CD14-positive monocyte (primary cell): ENCODE data around the gene P2RY11. TPM values are rescaled to one million over a fixed set of nuclear protein-coding genes. Genes with fewer than 3 reads are reported as not detected.
A peak's percentile ranks its signal among the peaks of the same experiment; 100 is the strongest.

ENCODE experiments used
- DNase-seq, 3 donors: peaks; one replicate each; pipeline ENCODE4 v3.0.0-alpha.2; 2011 to 2022
- H2AFZ ChIP-seq: 2 replicates; pipeline ENCODE4 v1.6.0; 2012; ENCODE audit warnings: mild to moderate bottlenecking, low read depth, low read length, inconsistent platforms; ENCODE audit not compliant: insufficient read depth, poor library complexity, severe bottlenecking
- H3K27ac ChIP-seq, 2 donors: 1 replicate in 1 of 2; 2 replicates in 1 of 2; pipeline ENCODE4 v1.5.1; 2012 to 2013; ENCODE audit warnings: low read length in 2 of 2, control low read depth in 1 of 2, inconsistent platforms in 1 of 2, low read depth in 1 of 2, mild to moderate bottlenecking in 1 of 2
- H3K27me3 ChIP-seq, 2 donors: one replicate each; pipeline versions ENCODE4 v1.6.0 to v1.6.1; 2011 to 2013; ENCODE audit warnings: low read length in 2 of 2; ENCODE audit not compliant: control insufficient read depth in 2 of 2, insufficient read depth in 2 of 2
- H3K36me3 ChIP-seq, 2 donors: replicated peaks in 1 of 2; 1 replicate in 1 of 2; 2 replicates in 1 of 2; pipeline versions ENCODE4 v1.5.1 to v1.6.1; 2012 to 2013; ENCODE audit warnings: low read length in 2 of 2, control low read depth in 1 of 2, inconsistent platforms in 1 of 2, mild to moderate bottlenecking in 1 of 2; ENCODE audit not compliant: insufficient read depth in 2 of 2, control insufficient read depth in 1 of 2
- H3K4me1 ChIP-seq, 2 donors: 1 replicate in 1 of 2; 2 replicates in 1 of 2; pipeline versions ENCODE4 v1.5.1 to v1.6.1; 2012 to 2013; ENCODE audit warnings: low read length in 2 of 2, control low read depth in 1 of 2, inconsistent platforms in 1 of 2, mild to moderate bottlenecking in 1 of 2, moderate library complexity in 1 of 2; ENCODE audit not compliant: insufficient read depth in 2 of 2, control insufficient read depth in 1 of 2
- H3K4me2 ChIP-seq: replicated peaks from 2 replicates; pipeline ENCODE3; 2012; ENCODE audit warnings: low read length, moderate library complexity, mild to moderate bottlenecking; ENCODE audit not compliant: poor library complexity, severe bottlenecking; ENCODE audit errors: extremely low read depth
- H3K4me3 ChIP-seq, 3 experiments: fragments of 200-600 bp in 1 of 3; sonication (generic) in 1 of 3; replicated peaks in 1 of 3; 1 replicate in 2 of 3; 2 replicates in 1 of 3; pipeline ENCODE4 v1.5.1; 2011 to 2013; ENCODE audit warnings: low read length in 3 of 3, mild to moderate bottlenecking in 3 of 3, control low read depth in 2 of 3, low read depth in 2 of 3, inconsistent platforms in 1 of 3, moderate library complexity in 1 of 3
- H3K79me2 ChIP-seq: 2 replicates; pipeline ENCODE4 v1.6.0; 2012; ENCODE audit warnings: mild to moderate bottlenecking, control low read depth, inconsistent platforms, low read length, moderate library complexity; ENCODE audit not compliant: insufficient read depth
- H3K9ac ChIP-seq: 2 replicates; pipeline ENCODE4 v1.6.0; 2017; ENCODE audit warnings: low read length, mild to moderate bottlenecking; ENCODE audit not compliant: insufficient read depth, poor library complexity, severe bottlenecking
- H3K9me3 ChIP-seq, 2 donors: replicated peaks in 1 of 2; 1 replicate in 1 of 2; 2 replicates in 1 of 2; pipeline versions ENCODE4 v1.5.1 to v1.6.1; 2012 to 2013; ENCODE audit warnings: low read length in 2 of 2, control low read depth in 1 of 2; ENCODE audit not compliant: control insufficient read depth in 1 of 2, insufficient read depth in 1 of 2
- H4K20me1 ChIP-seq: 2 replicates; pipeline ENCODE4 v1.6.0; 2012; ENCODE audit warnings: mild to moderate bottlenecking, low read length, control low read depth, moderate library complexity; ENCODE audit not compliant: insufficient read depth
- H3K27ac Mint-ChIP-seq, 7 donors: one replicate each; pipeline ENCODE4 v1.8.0; 2020; ENCODE audit warnings: mild to moderate bottlenecking in 7 of 7, mixed read lengths in 7 of 7, moderate library complexity in 6 of 7, inconsistent platforms in 2 of 7
- H3K27me3 Mint-ChIP-seq, 3 donors: one replicate each; pipeline ENCODE4 v1.8.0; 2021 to 2022; ENCODE audit warnings: low read depth in 3 of 3, mild to moderate bottlenecking in 3 of 3, mixed read lengths in 3 of 3, moderate library complexity in 3 of 3, inconsistent platforms in 1 of 3
- H3K36me3 Mint-ChIP-seq, 2 donors: one replicate each; pipeline ENCODE4 v1.8.0; 2020; ENCODE audit warnings: mixed read lengths in 2 of 2, inconsistent platforms in 1 of 2, mild to moderate bottlenecking in 1 of 2
- H3K4me1 Mint-ChIP-seq: one replicate; pipeline ENCODE4 v1.8.0; 2020; ENCODE audit warnings: mild to moderate bottlenecking, mixed read lengths
- H3K4me3 Mint-ChIP-seq, 2 donors: one replicate each; pipeline ENCODE4 v1.8.0; 2020; ENCODE audit warnings: mild to moderate bottlenecking in 2 of 2, mixed read lengths in 2 of 2, moderate library complexity in 1 of 2
- H3K9me3 Mint-ChIP-seq, 7 donors: one replicate each; pipeline ENCODE4 v1.8.0; 2020 to 2022; ENCODE audit warnings: mixed read lengths in 7 of 7, mild to moderate bottlenecking in 6 of 7, moderate library complexity in 6 of 7, inconsistent platforms in 2 of 7
- WGBS: methylation state at CpG from one replicate; pipeline ENCODE4 v1.1.5; 2013; ENCODE audit warnings: missing lambda C conversion rate; ENCODE audit not compliant: insufficient coverage; 5-methylcytosine and 5-hydroxymethylcytosine counted together
- intact Hi-C, 2 donors: fragments of 100-400 bp; cut with micrococcal nuclease; formaldehyde crosslinking; loops; one replicate each; pipeline versions ENCODE4 v1.15.0 to v1.15.1; 2023
- polyA plus RNA-seq, 3 donors: library from polyadenylated mRNA; depleted of rRNA in 1 of 3; unstranded in 2 of 3; stranded (reverse) in 1 of 3; fragments of 300-500 nt in 2 of 3; fragments of >200 nt in 1 of 3; fragmentation: Illumina TruSeq in 2 of 3; gene quantifications; 1 replicate in 2 of 3; 2 replicates in 1 of 3; pipeline ENCODE4 v1.2.3, GENCODE V29; 2012 to 2021
- TF ChIP-seq, protein P1 (sequence below): fragments of 200-600 bp; IDR thresholded peaks from one replicate; pipeline ENCODE4 v1.8.0; 2022; ENCODE audit warnings: antibody characterized with exemption, mild to moderate bottlenecking

The P2RY11 gene
- polyA plus RNA-seq, 3 donors = 0.50 to 10.0 (median 0.69) TPM

- 97% methylated on average over 37 of the region's 39 CpGs for WGBS
These were observed 24.2 kb downstream of the P2RY11 start for GRCh38 chr19:10135551-10136334.

DNA sequence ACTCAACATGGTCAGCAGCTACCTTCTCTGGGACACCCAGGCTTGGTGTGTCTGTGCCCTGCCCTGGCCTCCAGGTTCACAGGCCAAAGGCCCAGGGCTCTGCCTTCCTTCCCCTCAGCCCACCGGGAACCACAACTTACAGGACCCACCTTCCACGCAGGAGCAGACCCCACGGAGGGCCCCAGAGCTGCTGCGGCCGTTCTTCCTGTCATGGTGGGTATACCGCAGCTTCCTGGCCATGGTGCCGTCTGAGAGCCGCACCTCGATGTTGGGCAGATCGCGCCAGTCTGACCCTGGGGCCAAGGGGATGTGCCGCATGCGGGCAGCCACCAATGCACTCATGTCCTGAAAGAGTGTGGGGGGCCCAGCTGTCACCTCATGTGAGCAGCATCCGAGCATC lies 25.4 kb downstream of the P2RY11 start:
- Histone ChIP-seq H3K79me2 (no peaks in the 10 kb centered on the region), H3K36me3 (peaks cover 86 to 100% of the 10 kb centered on the region in 2 donors), H3K27ac (no peak overlapping the region), H3K4me3 (no peak overlapping the region), H3K9me3 (no peaks in the 10 kb centered on the region), H4K20me1 (no peaks in the 10 kb centered on the region), H2AFZ (no peak overlapping the region), H3K4me1 (peaks cover 0 to 3% of the 10 kb centered on the region in 2 donors), H3K27me3 (no peaks in the 10 kb centered on the region), H3K4me2 (no peak overlapping the region), H3K9ac (no peak overlapping the region)
- H3K9me3 Mint-ChIP-seq = no peaks in the 10 kb centered on the region
- TF ChIP-seq, protein P1, sequence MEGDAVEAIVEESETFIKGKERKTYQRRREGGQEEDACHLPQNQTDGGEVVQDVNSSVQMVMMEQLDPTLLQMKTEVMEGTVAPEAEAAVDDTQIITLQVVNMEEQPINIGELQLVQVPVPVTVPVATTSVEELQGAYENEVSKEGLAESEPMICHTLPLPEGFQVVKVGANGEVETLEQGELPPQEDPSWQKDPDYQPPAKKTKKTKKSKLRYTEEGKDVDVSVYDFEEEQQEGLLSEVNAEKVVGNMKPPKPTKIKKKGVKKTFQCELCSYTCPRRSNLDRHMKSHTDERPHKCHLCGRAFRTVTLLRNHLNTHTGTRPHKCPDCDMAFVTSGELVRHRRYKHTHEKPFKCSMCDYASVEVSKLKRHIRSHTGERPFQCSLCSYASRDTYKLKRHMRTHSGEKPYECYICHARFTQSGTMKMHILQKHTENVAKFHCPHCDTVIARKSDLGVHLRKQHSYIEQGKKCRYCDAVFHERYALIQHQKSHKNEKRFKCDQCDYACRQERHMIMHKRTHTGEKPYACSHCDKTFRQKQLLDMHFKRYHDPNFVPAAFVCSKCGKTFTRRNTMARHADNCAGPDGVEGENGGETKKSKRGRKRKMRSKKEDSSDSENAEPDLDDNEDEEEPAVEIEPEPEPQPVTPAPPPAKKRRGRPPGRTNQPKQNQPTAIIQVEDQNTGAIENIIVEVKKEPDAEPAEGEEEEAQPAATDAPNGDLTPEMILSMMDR = no peak
- peak overlapping the region in 1 of 7 donors; percentile 28 for H3K27ac Mint-ChIP-seq
- H3K36me3 Mint-ChIP-seq = peaks cover 63 to 94% of the 10 kb centered on the region in 2 donors
- no peak overlapping the region for H3K4me3 Mint-ChIP-seq
- intact Hi-C loops = no loop called here
- H3K27me3 Mint-ChIP-seq = no peaks in the 10 kb centered on the region
- DNase-seq = no peak
- 95% methylated on average over 13 of the region's 14 CpGs for WGBS
- peaks cover 2% of the 10 kb centered on the region for H3K4me1 Mint-ChIP-seq

More at GRCh38 chr19:10135551-10136334, 24.2 kb downstream of the P2RY11 start:
- TF ChIP-seq, protein P1 = no peak
- H3K27me3 ChIP-seq = no peaks in the 10 kb centered on the region
- H3K79me2 ChIP-seq = no peaks in the 10 kb centered on the region
- H3K4me2 ChIP-seq = no peak overlapping the region
- peak overlapping the region in 1 of 2 donors; percentile 31 for H3K27ac ChIP-seq
- peaks cover 9% of the 10 kb centered on the region for H3K4me1 Mint-ChIP-seq
- H3K9me3 Mint-ChIP-seq = no peaks in the 10 kb centered on the region
- no peak overlapping the region for H3K4me3 ChIP-seq
- no peaks in the 10 kb centered on the region for H3K9me3 ChIP-seq
- H3K4me1 ChIP-seq = peaks cover 5 to 10% of the 10 kb centered on the region in 2 donors
- H2AFZ ChIP-seq = no peak overlapping the region
- H4K20me1 ChIP-seq = no peaks in the 10 kb centered on the region
- no peak overlapping the region for H3K4me3 Mint-ChIP-seq
- DNase-seq = no peak
- H3K9ac ChIP-seq = no peak overlapping the region
- peaks cover 74 to 91% of the 10 kb centered on the region in 2 donors for H3K36me3 ChIP-seq
- no peaks in the 10 kb centered on the region for H3K27me3 Mint-ChIP-seq
- intact Hi-C loops = no loop called here
- H3K27ac Mint-ChIP-seq = peak overlapping the region in 1 of 7 donors; percentile 69
- H3K36me3 Mint-ChIP-seq = peaks cover 51 to 89% of the 10 kb centered on the region in 2 donors
